ENCODE data around the gene DOCK3. TPM values are rescaled to one million over a fixed set of nuclear protein-coding genes. Genes with fewer than 3 reads are reported as not detected.

DOCK3 gene
- total and polyA plus RNA-seq, 4 donors: 0.01 to 0.08 (median 0.06) TPM; not detected in 1

- DNase-seq (ENCODE audit: low spot score): no peak
- no peaks in the 10 kb centered on the region for H3K9me3 ChIP-seq (ENCODE audit: control insufficient read depth in 4 of 4, low read length in 3 of 4)
- no peak overlapping the region for H3K4me3 ChIP-seq (ENCODE audit: low read depth in 1 of 3, low read length in 3 of 3)
- TF ChIP-seq REST (IDR thresholded peaks at IDR 0.05): no peak
- TF ChIP-seq HNF4A (conservative IDR thresholded peaks at IDR 0.05): no peak
- no peak for TF ChIP-seq ZBTB33 (IDR thresholded peaks at IDR 0.05)
- no peak for TF ChIP-seq NR2F2 (IDR thresholded peaks at IDR 0.05)
- TF ChIP-seq RAD21 (IDR thresholded peaks at IDR 0.05): no peak
- H3K36me3 ChIP-seq (ENCODE audit: control insufficient read depth in 4 of 4, insufficient read depth in 3 of 4, low read depth in 1 of 4, low read length in 3 of 4): no peaks in the 10 kb centered on the region
- H3K27ac ChIP-seq (ENCODE audit: low read depth in 1 of 2, low read length in 2 of 2): no peak overlapping the region
- peaks cover 0 to 2% (median 0%) of the 10 kb centered on the region in 4 donors for H3K27me3 ChIP-seq (ENCODE audit: control insufficient read depth in 4 of 4, insufficient read depth in 4 of 4, low read length in 3 of 4)
- no peak overlapping the region for H3K9ac ChIP-seq (ENCODE audit: low read depth in 1 of 2, low read length in 2 of 2)
- 38% methylated on average over 2 of the region's 2 CpGs for WGBS
- H3K4me1 ChIP-seq (ENCODE audit: control insufficient read depth in 4 of 4, insufficient read depth in 4 of 4, low read length in 3 of 4): peaks cover 0 to 4% (median 2%) of the 10 kb centered on the region in 4 donors
These were observed 604.7 kb downstream of the DOCK3 start for GRCh38 chr3:51279448-51279847.

GRCh38 chr3:51280176-51280575, 605.4 kb downstream of the DOCK3 start:
- Histone ChIP-seq H3K36me3 (ENCODE audit: control insufficient read depth in 4 of 4, insufficient read depth in 3 of 4, low read depth in 1 of 4, low read length in 3 of 4) (no peaks in the 10 kb centered on the region), H3K4me1 (ENCODE audit: control insufficient read depth in 4 of 4, insufficient read depth in 4 of 4, low read length in 3 of 4) (peaks cover 0 to 4% (median 2%) of the 10 kb centered on the region in 4 donors), H3K27me3 (ENCODE audit: control insufficient read depth in 4 of 4, insufficient read depth in 4 of 4, low read length in 3 of 4) (peaks cover 0 to 2% (median 0%) of the 10 kb centered on the region in 4 donors), H3K9ac (ENCODE audit: low read depth in 1 of 2, low read length in 2 of 2) (no peak overlapping the region), H3K9me3 (ENCODE audit: control insufficient read depth in 4 of 4, low read length in 3 of 4) (no peaks in the 10 kb centered on the region), H3K4me3 (ENCODE audit: low read depth in 1 of 3, low read length in 3 of 3) (no peak overlapping the region), H3K27ac (ENCODE audit: low read depth in 1 of 2, low read length in 2 of 2) (no peak overlapping the region)
- WGBS: 75% methylated on average over 3 of the region's 3 CpGs
- no peak for TF ChIP-seq FOXA2 (IDR thresholded peaks at IDR 0.05)
- TF ChIP-seq GABPA (IDR thresholded peaks at IDR 0.05 in 1 of 2, conservative IDR thresholded peaks at IDR 0.05 in 1 of 2): no peak
- TF ChIP-seq EGR1 (IDR thresholded peaks at IDR 0.05; ENCODE audit: low read depth in 2 of 2): no peak
- no peak for TF ChIP-seq TAF1 (conservative IDR thresholded peaks at IDR 0.05)
- no peak for TF ChIP-seq RAD21 (IDR thresholded peaks at IDR 0.05)
- TF ChIP-seq RXRA (IDR thresholded peaks at IDR 0.05): no peak
- no peak for TF ChIP-seq ATF3 (IDR thresholded peaks at IDR 0.05)
- no peak for DNase-seq (ENCODE audit: low spot score)

- peaks cover 0 to 8% (median under 1%) of the 10 kb centered on the region in 4 donors for H3K9me3 ChIP-seq (ENCODE audit: control insufficient read depth in 4 of 4, low read length in 3 of 4)
- no peaks in the 10 kb centered on the region for H3K36me3 ChIP-seq (ENCODE audit: control insufficient read depth in 4 of 4, insufficient read depth in 3 of 4, low read depth in 1 of 4, low read length in 3 of 4)
- H3K27me3 ChIP-seq (ENCODE audit: control insufficient read depth in 4 of 4, insufficient read depth in 4 of 4, low read length in 3 of 4): no peaks in the 10 kb centered on the region
- no peak for DNase-seq (ENCODE audit: low spot score)
- H3K4me1 ChIP-seq (ENCODE audit: control insufficient read depth in 4 of 4, insufficient read depth in 4 of 4, low read length in 3 of 4): peaks cover 0 to 4% (median 2%) of the 10 kb centered on the region in 4 donors
- no peak for TF ChIP-seq FOXA2 (IDR thresholded peaks at IDR 0.05)
- no peak for TF ChIP-seq ATF3 (IDR thresholded peaks at IDR 0.05)
- TF ChIP-seq RAD21 (IDR thresholded peaks at IDR 0.05): no peak
- TF ChIP-seq HNF4G (IDR thresholded peaks at IDR 0.05): no peak
- H3K9ac ChIP-seq (ENCODE audit: low read depth in 1 of 2, low read length in 2 of 2): no peak overlapping the region
- no peak overlapping the region for H3K27ac ChIP-seq (ENCODE audit: low read depth in 1 of 2, low read length in 2 of 2)
- WGBS: 77% methylated on average over 1 of the region's 1 CpG
- no peak overlapping the region for H3K4me3 ChIP-seq (ENCODE audit: low read depth in 1 of 3, low read length in 3 of 3)
These were observed 608.2 kb downstream of the DOCK3 start for GRCh38 chr3:51282931-51283330.

Data from liver (tissue), 9 donors.